ENCODE data around the gene SIRT4. TPM values are rescaled to one million over a fixed set of nuclear protein-coding genes. Genes with fewer than 3 reads are reported as not detected.

SIRT4 gene
- total and polyA plus RNA-seq, 2 of the 13 experiments (the other 11 are each of a cell fraction or from before 2014, with no cell fraction given): 3.4 to 5.8 TPM

GRCh38 chr12:120292661-120293531 lies 9.2 kb upstream of the SIRT4 start, which contains the start of gene RNU4-1 (continued):
- no peak for TF ChIP-seq ZNF790 (CRISPR knock-in tag; IDR thresholded peaks at IDR 0.05; ENCODE audit: borderline replicate concordance)
- TF ChIP-seq, protein P1, sequence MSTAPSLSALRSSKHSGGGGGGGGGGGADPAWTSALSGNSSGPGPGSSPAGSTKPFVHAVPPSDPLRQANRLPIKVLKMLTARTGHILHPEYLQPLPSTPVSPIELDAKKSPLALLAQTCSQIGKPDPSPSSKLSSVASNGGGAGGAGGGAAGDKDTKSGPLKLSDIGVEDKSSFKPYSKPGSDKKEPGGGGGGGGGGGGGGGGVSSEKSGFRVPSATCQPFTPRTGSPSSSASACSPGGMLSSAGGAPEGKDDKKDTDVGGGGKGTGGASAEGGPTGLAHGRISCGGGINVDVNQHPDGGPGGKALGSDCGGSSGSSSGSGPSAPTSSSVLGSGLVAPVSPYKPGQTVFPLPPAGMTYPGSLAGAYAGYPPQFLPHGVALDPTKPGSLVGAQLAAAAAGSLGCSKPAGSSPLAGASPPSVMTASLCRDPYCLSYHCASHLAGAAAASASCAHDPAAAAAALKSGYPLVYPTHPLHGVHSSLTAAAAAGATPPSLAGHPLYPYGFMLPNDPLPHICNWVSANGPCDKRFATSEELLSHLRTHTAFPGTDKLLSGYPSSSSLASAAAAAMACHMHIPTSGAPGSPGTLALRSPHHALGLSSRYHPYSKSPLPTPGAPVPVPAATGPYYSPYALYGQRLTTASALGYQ (CRISPR knock-in tag; IDR thresholded peaks at IDR 0.05): peak; percentile 72
- TF ChIP-seq ZNF567 (CRISPR knock-in tag; IDR thresholded peaks at IDR 0.05; ENCODE audit: borderline replicate concordance): no peak
- no peak for TF ChIP-seq PAWR (CRISPR knock-in tag; IDR thresholded peaks at IDR 0.05; ENCODE audit: borderline replicate concordance)
- TF ChIP-seq, protein P2, sequence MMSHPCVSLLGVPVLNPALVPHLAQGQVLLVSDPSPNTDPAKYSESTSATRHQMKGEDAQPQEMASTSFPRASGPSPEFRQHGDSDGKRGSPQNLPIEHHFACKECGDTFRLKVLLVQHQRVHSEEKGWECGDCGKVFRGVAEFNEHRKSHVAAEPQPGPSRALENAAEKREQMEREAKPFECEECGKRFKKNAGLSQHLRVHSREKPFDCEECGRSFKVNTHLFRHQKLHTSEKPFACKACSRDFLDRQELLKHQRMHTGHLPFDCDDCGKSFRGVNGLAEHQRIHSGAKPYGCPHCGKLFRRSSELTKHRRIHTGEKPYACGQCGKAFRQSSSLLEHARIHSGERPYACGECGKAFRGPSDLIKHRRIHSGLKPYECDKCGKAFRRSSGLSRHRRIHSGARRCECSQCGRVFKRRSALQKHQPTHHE (CRISPR knock-in tag; IDR thresholded peaks at IDR 0.05; ENCODE audit: borderline replicate concordance): no peak; the same call in 1 of the 2 replicates
- TF ChIP-seq NR1H2 (CRISPR knock-in tag; IDR thresholded peaks at IDR 0.05; ENCODE audit: borderline replicate concordance, low read depth): no peak
- TF ChIP-seq KLF9 (CRISPR knock-in tag; IDR thresholded peaks at IDR 0.05; ENCODE audit: low read depth): peak; percentile 81
- TF ChIP-seq, protein P3, sequence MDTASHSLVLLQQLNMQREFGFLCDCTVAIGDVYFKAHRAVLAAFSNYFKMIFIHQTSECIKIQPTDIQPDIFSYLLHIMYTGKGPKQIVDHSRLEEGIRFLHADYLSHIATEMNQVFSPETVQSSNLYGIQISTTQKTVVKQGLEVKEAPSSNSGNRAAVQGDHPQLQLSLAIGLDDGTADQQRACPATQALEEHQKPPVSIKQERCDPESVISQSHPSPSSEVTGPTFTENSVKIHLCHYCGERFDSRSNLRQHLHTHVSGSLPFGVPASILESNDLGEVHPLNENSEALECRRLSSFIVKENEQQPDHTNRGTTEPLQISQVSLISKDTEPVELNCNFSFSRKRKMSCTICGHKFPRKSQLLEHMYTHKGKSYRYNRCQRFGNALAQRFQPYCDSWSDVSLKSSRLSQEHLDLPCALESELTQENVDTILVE (CRISPR knock-in tag; IDR thresholded peaks at IDR 0.05): peak; percentile 75; the same call in 1 of the 2 replicates
- peak; percentile 99 for TF ChIP-seq MED8 (CRISPR knock-in tag; IDR thresholded peaks at IDR 0.05; ENCODE audit: insufficient replicate concordance)
- TF ChIP-seq KDM2A (CRISPR knock-in tag; IDR thresholded peaks at IDR 0.05; ENCODE audit: borderline replicate concordance, low read depth): no peak
- no peak for TF ChIP-seq TCF7L2 (IDR thresholded peaks at IDR 0.05; ENCODE audit: low read depth, low read length)
- TF ChIP-seq, protein P4, sequence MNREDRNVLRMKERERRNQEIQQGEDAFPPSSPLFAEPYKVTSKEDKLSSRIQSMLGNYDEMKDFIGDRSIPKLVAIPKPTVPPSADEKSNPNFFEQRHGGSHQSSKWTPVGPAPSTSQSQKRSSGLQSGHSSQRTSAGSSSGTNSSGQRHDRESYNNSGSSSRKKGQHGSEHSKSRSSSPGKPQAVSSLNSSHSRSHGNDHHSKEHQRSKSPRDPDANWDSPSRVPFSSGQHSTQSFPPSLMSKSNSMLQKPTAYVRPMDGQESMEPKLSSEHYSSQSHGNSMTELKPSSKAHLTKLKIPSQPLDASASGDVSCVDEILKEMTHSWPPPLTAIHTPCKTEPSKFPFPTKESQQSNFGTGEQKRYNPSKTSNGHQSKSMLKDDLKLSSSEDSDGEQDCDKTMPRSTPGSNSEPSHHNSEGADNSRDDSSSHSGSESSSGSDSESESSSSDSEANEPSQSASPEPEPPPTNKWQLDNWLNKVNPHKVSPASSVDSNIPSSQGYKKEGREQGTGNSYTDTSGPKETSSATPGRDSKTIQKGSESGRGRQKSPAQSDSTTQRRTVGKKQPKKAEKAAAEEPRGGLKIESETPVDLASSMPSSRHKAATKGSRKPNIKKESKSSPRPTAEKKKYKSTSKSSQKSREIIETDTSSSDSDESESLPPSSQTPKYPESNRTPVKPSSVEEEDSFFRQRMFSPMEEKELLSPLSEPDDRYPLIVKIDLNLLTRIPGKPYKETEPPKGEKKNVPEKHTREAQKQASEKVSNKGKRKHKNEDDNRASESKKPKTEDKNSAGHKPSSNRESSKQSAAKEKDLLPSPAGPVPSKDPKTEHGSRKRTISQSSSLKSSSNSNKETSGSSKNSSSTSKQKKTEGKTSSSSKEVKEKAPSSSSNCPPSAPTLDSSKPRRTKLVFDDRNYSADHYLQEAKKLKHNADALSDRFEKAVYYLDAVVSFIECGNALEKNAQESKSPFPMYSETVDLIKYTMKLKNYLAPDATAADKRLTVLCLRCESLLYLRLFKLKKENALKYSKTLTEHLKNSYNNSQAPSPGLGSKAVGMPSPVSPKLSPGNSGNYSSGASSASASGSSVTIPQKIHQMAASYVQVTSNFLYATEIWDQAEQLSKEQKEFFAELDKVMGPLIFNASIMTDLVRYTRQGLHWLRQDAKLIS (CRISPR knock-in tag; IDR thresholded peaks at IDR 0.05): peak; percentile 88; the same call in 1 of the 2 replicates
- TF ChIP-seq ZNF160 (CRISPR knock-in tag; IDR thresholded peaks at IDR 0.05): peak; percentile 22; the same call in 1 of the 2 replicates
- peak; percentile 30 for TF ChIP-seq ZNF629 (CRISPR knock-in tag; conservative IDR thresholded peaks at IDR 0.05)
- no peak; the same call in 1 of the 2 replicates for TF ChIP-seq NCOA5 (CRISPR knock-in tag; IDR thresholded peaks at IDR 0.05)
- no peak for TF ChIP-seq ZNF576 (CRISPR knock-in tag; IDR thresholded peaks at IDR 0.05)
- TF ChIP-seq ZNF780A (CRISPR knock-in tag; IDR thresholded peaks at IDR 0.05): 0 out of 2 replicates have a peak, but pooled peaks have one; percentile 73
- TF ChIP-seq ATM (IDR thresholded peaks at IDR 0.05; ENCODE audit: borderline replicate concordance): no peak
- TF ChIP-seq ZNF776 (CRISPR knock-in tag; IDR thresholded peaks at IDR 0.05): no peak
- TF ChIP-seq SP5 (CRISPR knock-in tag; IDR thresholded peaks at IDR 0.05; ENCODE audit: borderline replicate concordance, low read depth): peak; percentile 42; the same call in 1 of the 2 replicates
- TF ChIP-seq TBL1XR1 (IDR thresholded peaks at IDR 0.05; ENCODE audit: borderline replicate concordance, low read length, partially characterized antibody): no peak

Measured in HepG2 (cell line).